Testis (tissue), 3 donors: ENCODE results near the gene SART1. TPM values are rescaled to one million over a fixed set of nuclear protein-coding genes. Genes with fewer than 3 reads are reported as not detected.

Source experiments
- DNase-seq: peaks from one replicate; pipeline ENCODE4 v3.0.0-alpha.2; 2019
- H3K27ac ChIP-seq, 2 donors: fragments of 200-600 bp; sonication (generic); one replicate each; pipeline ENCODE4 v1.5.1; 2019
- H3K27me3 ChIP-seq: fragments of 200-600 bp; sonication (generic); one replicate; pipeline ENCODE4 v1.5.1; 2019
- H3K36me3 ChIP-seq: fragments of 200-600 bp; sonication (generic); one replicate; pipeline ENCODE4 v1.5.1; 2017; ENCODE audit warnings: low read depth; ENCODE audit errors: missing control alignments
- H3K4me1 ChIP-seq: fragments of 200-600 bp; sonication (generic); one replicate; pipeline ENCODE4 v1.5.1; 2019
- H3K4me3 ChIP-seq, 2 donors: fragments of 200-600 bp; sonication (generic); one replicate each; pipeline ENCODE4 v1.5.1; 2017 to 2019
- H3K9me3 ChIP-seq: fragments of 200-600 bp; sonication (generic); one replicate; pipeline ENCODE4 v1.5.1; 2017
- CTCF ChIP-seq, 3 experiments: fragments of 450-650 bp in 2 of 3; fragments of 200-600 bp in 1 of 3; sonication (generic) in 1 of 3; IDR thresholded peaks; one replicate each; pipeline ENCODE4 v1.5.1; 2016 to 2019; ENCODE audit warnings: antibody characterized with exemption in 3 of 3, mild to moderate bottlenecking in 2 of 3, moderate library complexity in 1 of 3
- POLR2A ChIP-seq: fragments of 450-650 bp; IDR thresholded peaks from one replicate; pipeline ENCODE4 v1.6.1; 2017; ENCODE audit warnings: antibody characterized with exemption, mild to moderate bottlenecking, moderate library complexity
- WGBS, 2 donors: methylation state at CpG; one replicate each; pipeline ENCODE4 v1.1.5; 2018; 5-methylcytosine and 5-hydroxymethylcytosine counted together
- intact Hi-C: fragments of 100-400 bp; cut with DNase I; formaldehyde crosslinking; loops from one replicate; pipeline ENCODE4 v1.15.1; 2023; ENCODE audit warnings: low total_unique reads
- polyA plus RNA-seq: library from polyadenylated mRNA; stranded (reverse); fragments of 350-450 nt; fragmentation: Illumina TruSeq; extraction: RNeasy Lipid Tissue Mini Kit (QIAGEN cat#74804); gene quantifications from one replicate; pipeline ENCODE4 v1.2.3, GENCODE V29; 2014; ENCODE audit warnings: low read depth, low replicate concordance; ENCODE audit not compliant: insufficient read depth
- total RNA-seq, 2 donors: library from RNA; depleted of rRNA; stranded (reverse); fragments of >200 nt; gene quantifications; one replicate each; pipeline ENCODE4 v1.2.3, GENCODE V29; 2016

The SART1 gene
- total and polyA plus RNA-seq, 3 donors from 2014 or later: 56.8 to 102 (median 81.1) TPM

- Histone ChIP-seq H3K9me3 (no peaks in the 10 kb centered on the region), H3K27ac (no peak overlapping the region), H3K4me1 (peaks cover 14% of the 10 kb centered on the region), H3K36me3 (no peaks in the 10 kb centered on the region), H3K27me3 (no peaks in the 10 kb centered on the region), H3K4me3 (no peak overlapping the region)
- TF ChIP-seq CTCF (IDR thresholded peaks at IDR 0.05): no peak
- TF ChIP-seq POLR2A: no peak
- 59% methylated on average over 13 of the region's 13 CpGs for whole genome bisulfite sequencing, 2 donors
- DNase-seq: no peak
- intact Hi-C loops: no loop called here
Measured at GRCh38 chr11:65931773-65932557, 29.6 kb upstream of the SART1 start.

- Histone ChIP-seq H3K4me3 (no peak overlapping the region), H3K9me3 (no peaks in the 10 kb centered on the region), H3K27ac (peak overlapping the region in 1 of 2 donors; percentile 66), H3K4me1 (peaks cover 14% of the 10 kb centered on the region), H3K27me3 (no peaks in the 10 kb centered on the region), H3K36me3 (no peaks in the 10 kb centered on the region)
- intact Hi-C loops: no loop called here
- 40 to 61% methylated on average over 7 to 9 of the region's 9 CpGs for WGBS, 2 donors
- DNase-seq: no peak
- TF ChIP-seq POLR2A: no peak
- TF ChIP-seq CTCF (IDR thresholded peaks at IDR 0.05): no peak
Measured at GRCh38 chr11:65932558-65932919, 29.0 kb upstream of the SART1 start.

GRCh38 chr11:65934014-65934413 lies 27.5 kb upstream of the SART1 start:
- Histone ChIP-seq H3K9me3 (no peaks in the 10 kb centered on the region), H3K36me3 (no peaks in the 10 kb centered on the region), H3K27ac (peak overlapping the region in 1 of 2 donors; percentile 36), H3K27me3 (no peaks in the 10 kb centered on the region), H3K4me3 (no peak overlapping the region), H3K4me1 (peaks cover 14% of the 10 kb centered on the region)
- no peak for DNase-seq
- no peak for TF ChIP-seq POLR2A
- TF ChIP-seq CTCF (IDR thresholded peaks at IDR 0.05): no peak
- intact Hi-C loops: no loop called here
- WGBS, 2 donors: 40 to 48% methylated on average over 4 of the region's 4 CpGs

- no peak for DNase-seq
- WGBS, 2 donors: 47 to 59% methylated on average over 4 of the region's 4 CpGs
- intact Hi-C loops: no loop called here
- H3K27ac ChIP-seq: no peak overlapping the region
- H3K9me3 ChIP-seq: no peaks in the 10 kb centered on the region
- no peak overlapping the region for H3K4me3 ChIP-seq
- H3K4me1 ChIP-seq: no peaks in the 10 kb centered on the region
- no peaks in the 10 kb centered on the region for H3K27me3 ChIP-seq
- no peaks in the 10 kb centered on the region for H3K36me3 ChIP-seq
- TF ChIP-seq CTCF (IDR thresholded peaks at IDR 0.05) (no peak), POLR2A (no peak)
Measured at GRCh38 chr11:65937766-65938165, 23.8 kb upstream of the SART1 start.

- no peaks in the 10 kb centered on the region for H3K9me3 ChIP-seq
- WGBS, 2 donors: 82% methylated on average over 9 of the region's 9 CpGs
- no peak for TF ChIP-seq CTCF (IDR thresholded peaks at IDR 0.05)
- no peak for TF ChIP-seq POLR2A
- no peak for DNase-seq
- intact Hi-C loops: no loop called here
- H3K36me3 ChIP-seq: no peaks in the 10 kb centered on the region
- no peak overlapping the region for H3K4me3 ChIP-seq
- no peaks in the 10 kb centered on the region for H3K27me3 ChIP-seq
- no peak overlapping the region for H3K27ac ChIP-seq
- no peaks in the 10 kb centered on the region for H3K4me1 ChIP-seq
Measured at GRCh38 chr11:65941720-65942310, 19.7 kb upstream of the SART1 start.
